ENCODE data around the gene RMDN2. TPM values are rescaled to one million over a fixed set of nuclear protein-coding genes. Genes with fewer than 3 reads are reported as not detected.
A peak's percentile ranks its signal among the peaks of the same experiment; 100 is the strongest.

RMDN2 gene
- total RNA-seq, 1 donor = 11.9 TPM

- H3K4me2 ChIP-seq (ENCODE audit: insufficient read depth, low read length) = no peak overlapping the region
- peak; percentile 30 for DNase-seq (ENCODE audit: insufficient read length, low spot score, missing footprints)
- no peak overlapping the region for H3K4me3 ChIP-seq (ENCODE audit: insufficient read depth, low read length)
- no peak overlapping the region for H3K27ac ChIP-seq (ENCODE audit: low read depth, low read length)
- peaks cover 20% of the 10 kb centered on the region for H3K4me1 ChIP-seq (ENCODE audit: insufficient read depth, low read length)
- H2AFZ ChIP-seq (ENCODE audit: low read length) = no peak overlapping the region
- no peaks in the 10 kb centered on the region for H3K9me3 ChIP-seq (ENCODE audit: low read depth, low read length)
- H3K27me3 ChIP-seq (ENCODE audit: insufficient read depth, low read length) = no peaks in the 10 kb centered on the region
- H3K36me3 ChIP-seq (ENCODE audit: insufficient read depth, low read length) = peaks cover 34% of the 10 kb centered on the region
- TF ChIP-seq, protein P1, sequence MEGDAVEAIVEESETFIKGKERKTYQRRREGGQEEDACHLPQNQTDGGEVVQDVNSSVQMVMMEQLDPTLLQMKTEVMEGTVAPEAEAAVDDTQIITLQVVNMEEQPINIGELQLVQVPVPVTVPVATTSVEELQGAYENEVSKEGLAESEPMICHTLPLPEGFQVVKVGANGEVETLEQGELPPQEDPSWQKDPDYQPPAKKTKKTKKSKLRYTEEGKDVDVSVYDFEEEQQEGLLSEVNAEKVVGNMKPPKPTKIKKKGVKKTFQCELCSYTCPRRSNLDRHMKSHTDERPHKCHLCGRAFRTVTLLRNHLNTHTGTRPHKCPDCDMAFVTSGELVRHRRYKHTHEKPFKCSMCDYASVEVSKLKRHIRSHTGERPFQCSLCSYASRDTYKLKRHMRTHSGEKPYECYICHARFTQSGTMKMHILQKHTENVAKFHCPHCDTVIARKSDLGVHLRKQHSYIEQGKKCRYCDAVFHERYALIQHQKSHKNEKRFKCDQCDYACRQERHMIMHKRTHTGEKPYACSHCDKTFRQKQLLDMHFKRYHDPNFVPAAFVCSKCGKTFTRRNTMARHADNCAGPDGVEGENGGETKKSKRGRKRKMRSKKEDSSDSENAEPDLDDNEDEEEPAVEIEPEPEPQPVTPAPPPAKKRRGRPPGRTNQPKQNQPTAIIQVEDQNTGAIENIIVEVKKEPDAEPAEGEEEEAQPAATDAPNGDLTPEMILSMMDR (IDR thresholded peaks at IDR 0.05; ENCODE audit: extremely low read depth, low read depth, low read length) = no peak
- no peaks in the 10 kb centered on the region for H3K79me2 ChIP-seq (ENCODE audit: insufficient read depth, low read length)
- no peaks in the 10 kb centered on the region for H4K20me1 ChIP-seq (ENCODE audit: insufficient read depth, low read length)
Measured at GRCh38 chr2:38064801-38065501, 139.9 kb downstream of the RMDN2 start.

DNA sequence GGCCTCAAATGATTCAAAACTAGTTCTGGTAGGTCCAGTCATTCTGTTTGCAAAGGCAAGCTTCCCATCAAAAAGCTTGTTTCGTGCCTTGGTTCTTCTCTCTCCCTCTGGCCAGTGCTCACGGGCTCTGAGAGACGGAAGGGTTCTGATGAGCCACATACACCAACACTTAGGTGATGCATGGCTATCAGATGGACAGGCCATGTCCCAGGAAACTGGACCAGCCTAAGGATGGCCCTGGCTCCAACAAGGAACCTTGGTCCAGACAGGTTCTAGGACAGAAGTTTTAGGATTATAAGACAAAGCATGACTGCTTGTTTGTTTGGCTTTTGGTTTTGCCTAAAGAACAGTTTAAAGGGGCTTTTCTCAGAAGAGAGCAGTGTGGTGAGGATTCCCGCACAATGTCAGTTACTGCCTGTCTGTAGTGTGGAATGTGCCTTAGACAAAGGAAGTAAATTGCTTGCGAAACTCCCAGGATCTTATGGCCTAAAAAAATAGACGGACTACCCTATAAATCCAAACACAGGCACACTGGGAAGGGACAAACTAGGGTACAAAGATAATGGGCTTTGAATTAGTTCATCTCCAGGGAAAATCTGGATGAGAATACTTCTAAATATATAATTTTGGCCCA is 140.5 kb downstream of the RMDN2 start:
- Histone ChIP-seq H3K36me3 (ENCODE audit: insufficient read depth, low read length) (peaks cover 41% of the 10 kb centered on the region), H3K79me2 (ENCODE audit: insufficient read depth, low read length) (no peaks in the 10 kb centered on the region), H3K27me3 (ENCODE audit: insufficient read depth, low read length) (no peaks in the 10 kb centered on the region), H2AFZ (ENCODE audit: low read length) (no peak overlapping the region), H3K4me2 (ENCODE audit: insufficient read depth, low read length) (no peak overlapping the region), H3K27ac (ENCODE audit: low read depth, low read length) (no peak overlapping the region), H3K4me1 (ENCODE audit: insufficient read depth, low read length) (peaks cover 25% of the 10 kb centered on the region), H3K9me3 (ENCODE audit: low read depth, low read length) (no peaks in the 10 kb centered on the region), H4K20me1 (ENCODE audit: insufficient read depth, low read length) (no peaks in the 10 kb centered on the region), H3K4me3 (ENCODE audit: insufficient read depth, low read length) (no peak overlapping the region)
- no peak for DNase-seq (ENCODE audit: insufficient read length, low spot score, missing footprints)
- TF ChIP-seq, protein P1 (IDR thresholded peaks at IDR 0.05; ENCODE audit: extremely low read depth, low read depth, low read length) = no peak

DNA sequence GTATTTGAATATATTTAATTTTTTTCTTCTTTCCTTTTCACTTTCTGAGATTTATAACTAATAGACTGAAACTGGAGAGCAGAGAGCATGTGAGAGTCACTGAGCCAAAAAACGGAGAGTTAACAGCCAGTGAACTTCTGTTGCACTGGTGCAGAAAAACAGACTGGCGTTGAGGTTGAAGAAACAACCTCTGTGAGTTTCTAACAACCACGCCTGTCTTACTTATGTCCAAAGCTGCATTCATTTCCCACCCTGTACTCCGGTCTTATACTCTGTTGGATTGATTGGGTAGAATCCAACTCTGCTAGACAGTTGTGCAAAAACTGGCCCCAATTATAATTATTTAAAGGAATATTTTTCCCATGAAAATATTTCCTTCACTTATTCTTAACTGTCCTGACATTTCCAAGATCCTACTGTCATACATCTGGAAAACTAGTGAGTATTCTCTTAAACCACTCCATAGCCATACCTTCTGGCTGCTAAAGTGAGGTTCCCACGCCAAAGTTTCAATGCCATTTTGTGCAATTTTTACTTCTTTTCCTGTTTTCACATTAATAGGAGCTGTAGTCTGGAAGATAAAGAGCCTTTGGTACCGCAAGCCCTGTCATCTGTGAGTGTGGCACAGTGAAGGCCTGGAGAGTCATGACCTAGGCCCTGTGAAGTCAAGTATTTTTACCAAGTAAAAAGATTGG is 141.5 kb downstream of the RMDN2 start:
- Histone ChIP-seq H3K27me3 (ENCODE audit: insufficient read depth, low read length) (no peaks in the 10 kb centered on the region), H3K79me2 (ENCODE audit: insufficient read depth, low read length) (peaks cover 5% of the 10 kb centered on the region), H4K20me1 (ENCODE audit: insufficient read depth, low read length) (no peaks in the 10 kb centered on the region), H3K4me1 (ENCODE audit: insufficient read depth, low read length) (peaks cover 26% of the 10 kb centered on the region), H2AFZ (ENCODE audit: low read length) (no peak overlapping the region), H3K27ac (ENCODE audit: low read depth, low read length) (no peak overlapping the region), H3K4me2 (ENCODE audit: insufficient read depth, low read length) (peak overlapping the region; percentile 16), H3K36me3 (ENCODE audit: insufficient read depth, low read length) (peaks cover 49% of the 10 kb centered on the region), H3K4me3 (ENCODE audit: insufficient read depth, low read length) (no peak overlapping the region), H3K9me3 (ENCODE audit: low read depth, low read length) (no peaks in the 10 kb centered on the region)
- DNase-seq (ENCODE audit: insufficient read length, low spot score, missing footprints) = no peak
- TF ChIP-seq, protein P1 (IDR thresholded peaks at IDR 0.05; ENCODE audit: extremely low read depth, low read depth, low read length) = no peak

Other genes starting within 250 kb of the RMDN2 start
- gene CYP1B1, start 150.9 kb downstream of the RMDN2 start, total RNA-seq = 827 and 849 TPM in 2 replicates